HepG2 (cell line): ENCODE results near the gene DEPDC5. TPM values are rescaled to one million over a fixed set of nuclear protein-coding genes. Genes with fewer than 3 reads are reported as not detected.

Experiments
- EP300 ChIP-seq, 3 experiments: sonication (generic) in 1 of 3; formaldehyde crosslinking in 1 of 3; IDR thresholded peaks; 2 replicates each; pipeline versions ENCODE4 v1.5.1 to v1.6.1; 2011 to 2020; ENCODE audit warnings: low read depth in 2 of 3, low read length in 2 of 3, borderline replicate concordance in 1 of 3, improper control_type of control experiment in 1 of 3, mild to moderate bottlenecking in 1 of 3, missing genetic modification reagents in 1 of 3, moderate library complexity in 1 of 3
- FLYWCH1 ChIP-seq: sonication (generic); formaldehyde crosslinking; IDR thresholded peaks from 2 replicates; pipeline ENCODE4 v1.8.1; 2023; ENCODE audit warnings: mild to moderate bottlenecking, missing genetic modification reagents
- FOXA1 ChIP-seq, 2 experiments: fragments of 450-650 bp in 1 of 2; sonication (generic) in 1 of 2; formaldehyde crosslinking in 1 of 2; IDR thresholded peaks; 2 replicates each; pipeline versions ENCODE4 v1.4.0 to v1.6.1; 2016 to 2020; ENCODE audit warnings: missing genetic modification reagents in 1 of 2
- FOXA3 ChIP-seq: IDR thresholded peaks from 2 replicates; pipeline ENCODE4 v1.6.1; 2016; ENCODE audit warnings: missing genetic modification reagents, missing compliant biosample characterization
- FOXP4 ChIP-seq: sonication (generic); formaldehyde crosslinking; IDR thresholded peaks from 2 replicates; pipeline ENCODE4 v1.4.0; 2020; ENCODE audit warnings: missing genetic modification reagents
- HNF1A ChIP-seq, 2 experiments: sonication (generic) in 1 of 2; formaldehyde crosslinking in 1 of 2; IDR thresholded peaks; 2 replicates each; pipeline versions ENCODE4 v1.4.0 to v1.6.1; 2016 to 2020; ENCODE audit warnings: borderline replicate concordance in 1 of 2, low read depth in 1 of 2, mild to moderate bottlenecking in 1 of 2, missing genetic modification reagents in 1 of 2
- MATR3 ChIP-seq: sonication (generic); formaldehyde crosslinking; IDR thresholded peaks from 2 replicates; pipeline ENCODE4 v1.4.0; 2020; ENCODE audit warnings: missing genetic modification reagents
- MTF1 ChIP-seq: sonication (generic); formaldehyde crosslinking; IDR thresholded peaks from 2 replicates; pipeline ENCODE4 v1.5.0; 2020; ENCODE audit warnings: missing genetic modification reagents
- PCBP2 ChIP-seq: fragments of 200-400 bp; formaldehyde crosslinking; optimal IDR thresholded peaks from 2 replicates; pipeline ENCODE3; 2018; ENCODE audit warnings: low read length, low read depth; ENCODE audit not compliant: poor library complexity, severe bottlenecking
- RARG ChIP-seq: sonication (generic); formaldehyde crosslinking; IDR thresholded peaks from 2 replicates; pipeline ENCODE4 v1.4.0; 2020; ENCODE audit warnings: low read depth, mild to moderate bottlenecking, missing genetic modification reagents
- TBX3 ChIP-seq: fragments of 450-650 bp; IDR thresholded peaks from 2 replicates; pipeline ENCODE4 v1.6.1; 2017; ENCODE audit warnings: antibody characterized with exemption, mild to moderate bottlenecking, inconsistent platforms, borderline replicate concordance
- THAP11 ChIP-seq: IDR thresholded peaks from 2 replicates; pipeline ENCODE4 v1.6.1; 2016; ENCODE audit warnings: missing biosample characterization, missing genetic modification reagents
- ZBTB7A ChIP-seq: sonication (generic); formaldehyde crosslinking; IDR thresholded peaks from 2 replicates; pipeline ENCODE4 v1.8.0; 2022; ENCODE audit warnings: mild to moderate bottlenecking, missing genetic modification reagents
- ZC3H4 ChIP-seq: sonication (generic); formaldehyde crosslinking; IDR thresholded peaks from 2 replicates; pipeline ENCODE4 v1.4.0; 2020; ENCODE audit warnings: missing genetic modification reagents, borderline replicate concordance
- ZNF207 ChIP-seq: fragments of 450-650 bp; IDR thresholded peaks from 2 replicates; pipeline ENCODE4 v1.6.1; 2016; ENCODE audit warnings: antibody characterized with exemption, borderline replicate concordance
- ZNF33A ChIP-seq: sonication (generic); formaldehyde crosslinking; IDR thresholded peaks from 2 replicates; pipeline ENCODE4 v1.5.1; 2020; ENCODE audit warnings: missing genetic modification reagents, mild to moderate bottlenecking, moderate library complexity, borderline replicate concordance
- ZNF513 ChIP-seq: sonication (generic); formaldehyde crosslinking; conservative IDR thresholded peaks from 2 replicates; pipeline ENCODE4 v1.5.0; 2020; ENCODE audit warnings: missing genetic modification reagents
- ZNF570 ChIP-seq: sonication (generic); formaldehyde crosslinking; IDR thresholded peaks from 2 replicates; pipeline ENCODE4 v1.4.0; 2020; ENCODE audit warnings: mild to moderate bottlenecking, missing genetic modification reagents, borderline replicate concordance
- ZNF616 ChIP-seq: sonication (generic); formaldehyde crosslinking; IDR thresholded peaks from 2 replicates; pipeline ENCODE4 v1.5.0; 2020; ENCODE audit warnings: low read depth, mild to moderate bottlenecking, missing genetic modification reagents
- ZNF740 ChIP-seq: sonication (generic); formaldehyde crosslinking; IDR thresholded peaks from 2 replicates; pipeline ENCODE4 v1.4.0; 2020; ENCODE audit warnings: missing genetic modification reagents
- ZNF749 ChIP-seq: sonication (generic); formaldehyde crosslinking; IDR thresholded peaks from 2 replicates; pipeline ENCODE4 v1.8.0; 2022; ENCODE audit warnings: mild to moderate bottlenecking, missing genetic modification reagents, moderate library complexity, borderline replicate concordance
- polyA plus RNA-seq, 8 experiments: library from polyadenylated mRNA; depleted of rRNA in 3 of 8; stranded (reverse) in 7 of 8; unstranded in 1 of 8; fragments of >200 nt; fragmentation: Illumina TruSeq in 4 of 8; extraction: Trizol in 4 of 8; gene quantifications; 2 replicates each; pipeline versions ENCODE4 v1.2.1 to v1.2.3, GENCODE V29; 2011 to 2016; ENCODE audit warnings: low read depth in 4 of 8, missing spikeins in 1 of 8, mixed read lengths in 1 of 8; ENCODE audit not compliant: insufficient read depth in 1 of 8
- total RNA-seq, 5 experiments: library from RNA; depleted of rRNA; stranded (reverse); fragments of >200 nt; fragmentation: Illumina TruSeq; extraction: Trizol; gene quantifications; 2 replicates each; pipeline ENCODE4 v1.2.3, GENCODE V29; 2016; ENCODE audit warnings: low read depth in 1 of 5

DEPDC5 gene
- total and polyA plus RNA-seq, 2 of the 13 experiments (the other 11 are each of a cell fraction or from before 2014, with no cell fraction given): 9.8 to 12.4 TPM

GRCh38 chr22:31812977-31813605, 59.3 kb downstream of the DEPDC5 start (continued):
- TF ChIP-seq FOXP4 (peak; percentile 32; the same call in 1 of the 2 replicates), PCBP2 (no peak), TBX3 (peak; percentile 91; the same call in 1 of the 2 replicates), HNF1A (IDR thresholded peaks at IDR 0.05; ENCODE audit: low read depth) (no peak), HNF1A (CRISPR knock-in tag; IDR thresholded peaks at IDR 0.05; ENCODE audit: borderline replicate concordance) (no peak), THAP11 (CRISPR knock-in tag) (0 out of 2 replicates have a peak, but pooled peaks have one; percentile 31), FLYWCH1 (CRISPR knock-in tag) (no peak), ZNF749 (CRISPR knock-in tag) (no peak), EP300 (IDR thresholded peaks at IDR 0.05; ENCODE audit: low read depth in 2 of 2, low read length in 2 of 2) (peak in 1 of 2 experiments; percentile 23; a peak in 1 of 4 replicates), EP300 (CRISPR knock-in tag; IDR thresholded peaks at IDR 0.05; ENCODE audit: borderline replicate concordance) (no peak), ZNF207 (no peak), MTF1 (CRISPR knock-in tag) (no peak), ZNF740 (CRISPR knock-in tag) (no peak), MATR3 (no peak), ZBTB7A (CRISPR knock-in tag) (no peak), ZNF513 (CRISPR knock-in tag) (no peak), FOXA1 (IDR thresholded peaks at IDR 0.05) (no peak), FOXA1 (CRISPR knock-in tag; IDR thresholded peaks at IDR 0.05) (peak; percentile 47), FOXA3 (peak; percentile 73), RARG (CRISPR knock-in tag) (no peak), ZC3H4 (CRISPR knock-in tag) (no peak), ZNF33A (no peak), ZNF616 (CRISPR knock-in tag) (no peak), ZNF570 (no peak)
